HG02610 (cell line): ENCODE measurements around the gene PSMA8.
"Not testable (repeated sequence)": the region's sequence is repeated elsewhere in the genome, so short reads cannot be mapped to it uniquely, and the experiment has no call there.

ENCODE experiments used
- ATAC-seq: cut with Tn5 transposase; IDR thresholded peaks from one replicate; pipeline ENCODE4 v1.9.1; 2021; ENCODE audit warnings: mild to moderate bottlenecking, moderate library complexity; ENCODE audit not compliant: unreplicated experiment

PSMA8 gene

GRCh38 chr18:26228562-26229260 is 95.0 kb downstream of the PSMA8 start:
- no peak for ATAC-seq

- no peak for ATAC-seq
Observed at GRCh38 chr18:26230497-26230896, 96.8 kb downstream of the PSMA8 start.

- no peak for ATAC-seq
Observed at GRCh38 chr18:26233208-26233607, 99.5 kb downstream of the PSMA8 start.

GRCh38 chr18:26237363-26237762 is 103.7 kb downstream of the PSMA8 start:
- ATAC-seq, result not testable (repeated sequence)

- ATAC-seq, result not testable (repeated sequence)
Observed at GRCh38 chr18:26238718-26239117, 105.0 kb downstream of the PSMA8 start.

- not testable (repeated sequence) for ATAC-seq
Observed at GRCh38 chr18:26242392-26242791, 108.7 kb downstream of the PSMA8 start.
